GM12874 (cell line): ENCODE measurements around the gene GNG8.

Experiments used
- TF ChIP-seq, protein P1 (sequence below): IDR thresholded peaks from 2 replicates; pipeline ENCODE4 v1.5.1; 2011; ENCODE audit warnings: low read depth, mild to moderate bottlenecking, control low read depth, low read length, moderate library complexity; ENCODE audit not compliant: insufficient read depth

GNG8 gene

GRCh38 chr19:46620716-46621115 lies 15.3 kb downstream of the GNG8 start:
- TF ChIP-seq, protein P1, sequence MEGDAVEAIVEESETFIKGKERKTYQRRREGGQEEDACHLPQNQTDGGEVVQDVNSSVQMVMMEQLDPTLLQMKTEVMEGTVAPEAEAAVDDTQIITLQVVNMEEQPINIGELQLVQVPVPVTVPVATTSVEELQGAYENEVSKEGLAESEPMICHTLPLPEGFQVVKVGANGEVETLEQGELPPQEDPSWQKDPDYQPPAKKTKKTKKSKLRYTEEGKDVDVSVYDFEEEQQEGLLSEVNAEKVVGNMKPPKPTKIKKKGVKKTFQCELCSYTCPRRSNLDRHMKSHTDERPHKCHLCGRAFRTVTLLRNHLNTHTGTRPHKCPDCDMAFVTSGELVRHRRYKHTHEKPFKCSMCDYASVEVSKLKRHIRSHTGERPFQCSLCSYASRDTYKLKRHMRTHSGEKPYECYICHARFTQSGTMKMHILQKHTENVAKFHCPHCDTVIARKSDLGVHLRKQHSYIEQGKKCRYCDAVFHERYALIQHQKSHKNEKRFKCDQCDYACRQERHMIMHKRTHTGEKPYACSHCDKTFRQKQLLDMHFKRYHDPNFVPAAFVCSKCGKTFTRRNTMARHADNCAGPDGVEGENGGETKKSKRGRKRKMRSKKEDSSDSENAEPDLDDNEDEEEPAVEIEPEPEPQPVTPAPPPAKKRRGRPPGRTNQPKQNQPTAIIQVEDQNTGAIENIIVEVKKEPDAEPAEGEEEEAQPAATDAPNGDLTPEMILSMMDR: no peak

DNA sequence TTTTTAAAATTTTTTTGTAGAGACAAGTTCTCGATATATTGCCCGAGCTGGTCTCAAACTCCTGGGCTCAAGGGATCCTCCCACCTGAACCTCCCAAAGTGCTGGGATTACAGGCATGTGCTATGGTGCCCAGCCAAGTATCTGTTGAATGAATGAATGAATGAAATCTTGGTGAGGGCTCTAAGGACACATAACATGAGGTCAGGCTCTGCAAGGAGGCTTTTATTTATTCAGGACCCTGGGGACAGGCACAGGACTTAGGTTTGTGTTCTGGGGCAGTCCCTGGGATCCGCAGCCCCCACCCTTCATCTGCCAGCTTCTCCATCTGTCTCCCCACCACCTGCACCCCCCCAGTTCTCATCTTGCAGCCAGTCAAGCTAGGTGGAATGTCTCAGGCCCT lies 15.7 kb downstream of the GNG8 start:
- TF ChIP-seq, protein P1: no peak

DNA sequence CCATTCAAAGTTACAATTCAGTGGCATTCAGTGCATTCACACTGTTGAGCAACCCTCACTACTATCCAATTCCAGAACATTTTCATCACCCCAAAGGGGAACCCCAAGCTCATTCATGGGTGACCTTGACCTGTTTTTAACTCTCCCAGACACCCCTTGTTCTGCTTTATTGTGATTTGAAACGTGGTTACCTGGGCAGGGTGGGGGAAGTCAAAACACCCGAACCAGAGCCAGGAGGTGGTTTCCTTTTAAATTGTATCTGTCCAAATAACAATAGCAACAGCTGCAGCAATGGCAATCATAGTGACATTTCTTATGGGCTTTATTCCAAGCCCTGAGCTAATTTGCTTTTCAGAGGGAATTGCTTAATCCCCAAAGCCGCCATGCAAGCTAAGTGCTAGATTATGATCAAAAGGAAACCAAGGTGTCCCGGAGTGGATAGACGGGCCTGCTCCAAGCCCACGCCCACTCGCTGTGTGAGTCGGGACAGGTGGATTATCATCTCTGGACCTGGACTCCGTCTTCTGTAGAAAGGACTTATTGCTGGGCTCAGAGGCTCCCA lies 17.3 kb downstream of the GNG8 start:
- TF ChIP-seq, protein P1: no peak

DNA sequence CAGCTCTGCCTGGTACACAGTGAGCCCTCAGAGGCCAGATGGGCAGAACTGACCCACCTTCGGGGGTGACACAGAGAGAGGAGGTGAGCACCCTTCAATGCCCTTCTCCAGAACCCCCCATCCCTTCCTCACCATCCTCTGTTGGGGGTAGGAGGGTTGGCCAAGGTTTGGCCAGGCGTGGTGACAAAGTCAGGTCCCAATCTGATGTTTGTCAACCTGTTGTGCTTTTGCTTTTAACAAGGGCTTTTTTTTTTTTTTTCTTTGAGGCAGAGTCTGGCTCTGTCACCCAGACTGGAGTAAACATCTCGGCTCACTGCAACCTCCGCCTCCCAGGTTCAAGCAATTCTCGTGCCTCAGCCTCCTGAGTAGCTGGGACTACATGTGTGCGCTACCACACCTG lies 18.4 kb downstream of the GNG8 start:
- TF ChIP-seq, protein P1: no peak

DNA sequence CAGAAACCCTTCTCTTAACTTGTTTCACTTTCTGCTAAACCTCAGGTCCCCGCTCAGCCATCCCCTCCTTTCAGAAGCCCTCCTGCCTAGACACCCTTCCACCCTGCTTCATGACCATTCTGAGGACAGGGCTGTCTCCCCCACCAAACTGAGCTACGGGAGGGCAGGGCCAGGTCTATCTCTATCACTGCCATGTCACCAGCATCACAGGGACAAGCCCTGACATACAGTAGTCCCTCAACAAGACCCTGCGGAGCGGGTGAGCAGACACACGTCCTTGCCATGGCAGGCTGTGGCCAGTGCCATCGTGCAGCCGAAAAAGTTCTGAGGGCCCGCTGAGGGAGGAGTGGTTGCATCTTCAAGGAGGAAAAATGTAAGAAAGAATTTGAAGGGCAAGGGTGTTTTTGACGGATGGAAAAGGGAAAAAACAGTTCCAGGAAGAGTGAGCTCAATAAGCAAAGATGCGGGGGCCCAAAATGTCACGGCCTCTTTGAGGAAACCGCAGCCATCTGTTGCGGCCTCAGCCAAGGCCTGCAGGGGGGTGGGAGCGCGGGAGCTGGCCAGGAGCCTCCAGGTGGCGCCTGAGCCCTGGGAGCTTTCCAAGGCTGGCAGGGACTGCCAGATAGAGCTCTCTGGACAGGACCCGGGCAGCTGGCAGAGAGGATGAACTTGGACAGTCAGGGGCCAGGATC lies 19.2 kb downstream of the GNG8 start:
- TF ChIP-seq, protein P1: peak; percentile 58

DNA sequence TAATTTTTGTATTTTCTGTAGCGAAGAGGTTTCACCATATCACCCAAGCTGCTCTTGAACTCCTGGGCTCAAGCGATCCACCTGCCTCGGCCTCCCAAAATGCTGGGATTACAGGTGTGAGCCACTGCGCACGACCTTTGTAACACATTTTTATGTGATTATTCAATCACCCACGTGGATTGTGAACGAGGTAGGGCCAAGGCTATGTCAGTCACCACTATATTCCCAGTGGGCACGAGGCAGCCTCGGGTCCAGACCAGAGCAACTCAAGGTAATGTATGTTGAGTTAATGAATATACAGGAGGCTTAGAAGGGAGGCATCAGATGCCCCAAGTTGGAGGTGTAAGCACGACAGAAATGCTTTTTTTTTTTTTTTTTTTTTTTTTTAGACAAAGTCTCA lies 20.0 kb downstream of the GNG8 start:
- TF ChIP-seq, protein P1: no peak

DNA sequence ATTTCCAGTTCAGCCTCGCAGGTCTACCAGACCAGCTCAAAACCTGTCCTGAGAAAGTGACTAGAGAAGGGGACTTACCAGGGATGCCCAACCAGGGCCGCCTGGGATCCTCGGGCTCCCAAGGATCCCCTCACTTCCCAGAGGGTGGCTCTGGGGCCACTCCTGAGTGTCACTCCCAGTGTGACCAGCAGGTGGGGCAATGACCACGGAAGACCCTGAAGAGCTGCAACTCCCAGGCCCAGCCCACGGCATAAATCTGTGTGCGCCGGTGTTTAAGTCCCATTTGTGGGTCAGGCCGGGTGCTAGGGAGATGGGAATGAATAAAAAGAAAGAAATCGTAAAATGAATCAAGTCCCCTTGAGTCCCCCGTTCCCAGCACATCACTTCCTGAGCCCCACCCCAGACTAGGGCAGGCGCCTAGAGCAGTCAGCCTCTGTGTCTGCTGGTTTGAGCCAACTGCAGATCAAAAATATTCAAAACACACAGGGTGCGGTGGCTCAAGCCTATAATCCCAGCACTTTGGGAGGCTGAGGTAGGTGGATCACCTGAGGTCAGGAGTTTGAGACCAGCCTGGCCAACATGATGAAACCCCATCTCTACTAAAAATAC lies 21.8 kb downstream of the GNG8 start:
- TF ChIP-seq, protein P1: peak; percentile 84
